Measurements from ENCODE around the gene IL19.

Gene IL19, protein sequence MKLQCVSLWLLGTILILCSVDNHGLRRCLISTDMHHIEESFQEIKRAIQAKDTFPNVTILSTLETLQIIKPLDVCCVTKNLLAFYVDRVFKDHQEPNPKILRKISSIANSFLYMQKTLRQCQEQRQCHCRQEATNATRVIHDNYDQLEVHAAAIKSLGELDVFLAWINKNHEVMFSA

GRCh38 chr1:206770531-206771337 lies at the start of gene IL19:
Gene IL19 (plus strand): TSS chr1:206770773. CDS start chr1:206836663, 65,890 bp downstream.
- no peak within 1 kb of the TSS for H3K27ac Mint-ChIP-seq
- ATAC-seq (no peak), DNase-seq (ENCODE audit: low spot score in 2 of 2) (no peak)
- H3K9me3 Mint-ChIP-seq = no peaks in the 10 kb centered on the region
- peaks cover 22% of the 10 kb centered on the region for H3K36me3 Mint-ChIP-seq
- H3K4me3 Mint-ChIP-seq = peak within 1 kb of the TSS; percentile 55
- peaks cover 85% of the 10 kb centered on the region for H3K4me1 Mint-ChIP-seq

DNA sequence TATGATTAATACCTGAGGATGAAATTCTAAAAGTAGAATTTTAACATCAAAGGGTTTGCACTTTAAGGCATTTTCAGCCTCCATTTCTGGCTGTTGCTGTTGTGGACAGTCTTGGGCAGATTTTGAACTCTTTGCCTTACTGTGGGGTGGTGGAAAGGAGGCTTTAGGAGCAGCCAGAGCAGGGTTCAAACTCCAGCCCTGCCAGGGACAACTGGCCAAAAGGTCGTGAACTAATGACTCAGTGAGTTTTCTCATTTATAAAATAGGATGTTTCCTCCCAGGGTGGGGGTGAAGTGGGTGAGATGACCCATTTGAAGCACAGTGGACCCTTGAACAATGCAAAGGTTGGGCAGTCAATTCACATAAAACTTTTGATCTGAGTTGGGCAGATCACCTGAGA lies 49.1 kb upstream of the IL19 start:
- DNase-seq (ENCODE audit: low spot score in 2 of 2) = no peak
- H3K4me1 Mint-ChIP-seq = peaks cover 82% of the 10 kb centered on the region

GRCh38 chr1:206722751-206723461 lies 47.7 kb upstream of the IL19 start:
- Mint-ChIP-seq H3K4me3 (no peak overlapping the region), H3K4me1 (peaks cover 78% of the 10 kb centered on the region)
- ATAC-seq = peak; percentile 24

More for the DNA sequence above, 49.1 kb upstream of the IL19 start:
- ATAC-seq = no peak
- peak overlapping the region; percentile 87 for H3K27ac Mint-ChIP-seq
- H3K36me3 Mint-ChIP-seq = no peaks in the 10 kb centered on the region
- H3K9me3 Mint-ChIP-seq = no peaks in the 10 kb centered on the region
- no peak overlapping the region for H3K4me3 Mint-ChIP-seq

DNA sequence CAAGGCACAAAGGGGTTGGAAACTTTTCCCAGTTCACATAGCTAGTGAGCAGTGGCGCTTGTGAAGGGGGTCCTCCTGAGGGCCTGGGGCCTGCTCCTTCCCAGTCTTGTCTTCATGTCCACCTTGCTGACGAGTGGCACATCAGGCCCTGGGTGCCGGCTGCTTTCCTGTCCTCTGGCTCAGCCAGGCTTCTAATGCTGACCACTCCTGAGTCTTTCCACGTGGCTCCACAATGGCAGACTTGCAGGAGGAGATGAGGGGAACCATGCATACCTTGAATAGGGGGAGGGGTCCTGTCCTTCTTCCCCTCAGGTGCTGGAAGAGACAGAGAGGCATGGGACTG lies 47.1 kb upstream of the IL19 start:
- Mint-ChIP-seq H3K9me3 (no peaks in the 10 kb centered on the region), H3K27ac (peak overlapping the region; percentile 65), H3K36me3 (peaks cover 2% of the 10 kb centered on the region), H3K4me3 (no peak overlapping the region), H3K4me1 (peaks cover 82% of the 10 kb centered on the region)
- DNase-seq (ENCODE audit: low spot score in 2 of 2) (no peak), ATAC-seq (no peak)

More at GRCh38 chr1:206722751-206723461, 47.7 kb upstream of the IL19 start:
- Mint-ChIP-seq H3K9me3 (no peaks in the 10 kb centered on the region), H3K27ac (peak overlapping the region; percentile 65), H3K36me3 (no peaks in the 10 kb centered on the region)
- no peak for DNase-seq (ENCODE audit: low spot score in 2 of 2)

DNA sequence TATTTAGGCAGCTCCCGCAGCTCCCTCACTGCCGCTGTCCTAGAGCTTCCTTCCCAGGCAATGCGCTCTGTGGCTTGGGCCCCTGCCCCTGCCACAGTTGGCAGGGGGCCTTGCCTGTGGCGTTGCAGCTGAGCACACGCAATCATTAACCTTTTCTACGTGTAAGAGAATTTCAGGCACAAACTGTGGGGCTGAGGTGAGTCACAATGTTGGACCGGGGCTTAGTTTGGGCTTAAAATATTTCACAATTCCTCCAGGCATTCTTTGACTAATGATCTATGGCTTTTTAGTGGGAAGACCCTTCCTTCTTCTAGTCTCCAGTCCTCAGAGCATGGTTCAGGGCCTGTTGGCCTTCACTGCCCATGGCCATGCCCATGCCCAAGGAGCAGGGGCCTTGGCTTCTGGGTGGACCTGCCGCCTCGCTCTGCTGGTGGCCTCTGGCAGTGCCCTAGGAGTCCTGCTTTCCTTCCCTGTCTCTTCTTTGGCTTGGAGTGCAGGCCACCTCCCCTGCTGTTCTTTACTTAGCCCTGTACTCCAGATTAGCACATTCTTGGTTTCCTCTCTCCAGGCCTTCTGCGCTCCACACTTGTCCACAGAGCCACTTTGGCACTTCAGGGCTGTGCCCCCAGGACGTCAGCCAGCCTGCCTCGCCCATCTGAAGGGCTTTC lies 46.6 kb upstream of the IL19 start:
- Mint-ChIP-seq H3K36me3 (peaks cover 7% of the 10 kb centered on the region), H3K4me3 (no peak overlapping the region), H3K9me3 (no peaks in the 10 kb centered on the region), H3K27ac (peak overlapping the region; percentile 43), H3K4me1 (peaks cover 82% of the 10 kb centered on the region)
- DNase-seq (ENCODE audit: low spot score in 2 of 2) (no peak), ATAC-seq (no peak)

DNA sequence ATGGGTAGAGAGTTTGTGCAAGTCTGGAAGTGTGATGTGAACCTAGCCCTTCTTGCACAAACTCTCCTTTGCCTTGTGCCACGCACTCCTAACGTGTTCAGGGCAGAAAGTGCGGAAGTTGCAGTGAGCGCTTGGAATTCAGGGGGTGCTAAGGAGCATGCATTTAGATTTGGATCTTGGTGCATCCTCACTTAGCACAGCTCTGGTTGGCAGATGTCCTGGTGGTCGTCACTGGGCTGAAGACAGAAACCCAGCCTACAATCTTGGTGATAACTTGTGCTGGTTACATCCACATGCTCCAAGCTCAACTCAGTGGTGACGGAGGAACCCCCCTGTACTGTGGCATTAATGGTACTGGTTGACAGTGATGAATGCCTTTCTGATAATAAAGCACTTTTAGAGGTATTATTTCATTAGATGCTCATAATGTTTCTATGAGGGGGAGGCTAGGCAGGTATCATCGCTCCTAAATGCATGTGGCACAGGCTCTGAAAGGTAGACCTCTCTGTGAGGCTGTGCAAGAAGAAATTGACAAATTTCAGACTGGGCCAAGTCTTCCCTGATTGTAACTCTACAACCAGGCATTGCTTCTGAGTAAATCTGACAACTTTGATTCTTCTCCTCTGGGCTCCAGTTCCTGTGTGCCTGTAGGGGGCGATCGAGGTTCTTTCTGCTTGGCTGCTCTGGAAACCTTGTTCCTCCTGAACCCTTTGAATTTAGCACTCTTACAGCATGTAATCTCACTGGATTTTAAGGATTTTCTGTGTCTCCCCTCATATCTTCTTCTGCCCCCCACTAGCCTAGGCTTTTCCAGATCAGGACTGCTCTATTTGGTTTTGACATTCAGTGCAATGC lies 45.2 kb upstream of the IL19 start:
- peaks cover 21% of the 10 kb centered on the region for H3K36me3 Mint-ChIP-seq
- no peak overlapping the region for H3K4me3 Mint-ChIP-seq
- ATAC-seq = peak; percentile 67
- H3K27ac Mint-ChIP-seq = peak overlapping the region; percentile 12
- H3K4me1 Mint-ChIP-seq = peaks cover 82% of the 10 kb centered on the region
- no peaks in the 10 kb centered on the region for H3K9me3 Mint-ChIP-seq
- DNase-seq (ENCODE audit: low spot score in 2 of 2) = peak; percentile 47 to 79

DNA sequence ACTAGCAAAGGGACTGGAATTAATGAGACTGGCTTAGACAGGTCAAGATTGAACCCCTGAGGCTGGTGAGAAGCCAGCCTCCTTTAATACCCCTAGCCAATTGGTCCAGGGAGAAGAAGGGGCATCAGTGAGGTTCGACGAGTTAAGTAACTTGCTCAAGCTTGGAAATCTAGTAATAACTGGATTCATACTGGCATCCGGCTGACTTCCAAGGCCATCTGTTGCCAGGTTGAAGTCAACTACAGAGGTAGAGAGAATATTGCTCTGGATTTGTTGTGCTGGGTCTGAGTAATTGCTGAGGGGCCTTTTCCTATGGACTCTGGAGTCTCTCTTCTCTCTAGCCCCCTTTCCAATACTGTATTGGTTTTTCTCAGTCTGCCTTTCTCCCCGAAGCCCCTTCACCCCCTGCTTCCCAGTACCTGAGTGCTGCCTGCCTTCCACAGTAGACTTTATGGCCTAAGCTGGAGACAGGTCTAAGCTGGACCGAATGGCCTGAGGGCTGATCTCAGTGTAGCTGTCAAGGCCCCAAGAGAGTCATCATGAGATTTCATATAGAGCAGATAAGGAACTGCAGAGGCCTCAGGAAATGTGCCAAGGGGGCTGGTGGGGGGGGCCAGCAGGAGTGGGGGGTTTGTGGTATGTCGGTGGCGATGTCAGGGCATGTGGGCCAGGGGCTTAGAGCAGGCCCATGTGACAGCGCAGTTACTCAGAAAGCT lies 42.4 kb upstream of the IL19 start:
- no peak overlapping the region for H3K4me3 Mint-ChIP-seq
- no peaks in the 10 kb centered on the region for H3K9me3 Mint-ChIP-seq
- ATAC-seq (no peak), DNase-seq (ENCODE audit: low spot score in 2 of 2) (no peak)
- H3K27ac Mint-ChIP-seq = peak overlapping the region; percentile 68
- peaks cover 65% of the 10 kb centered on the region for H3K4me1 Mint-ChIP-seq
- peaks cover 49% of the 10 kb centered on the region for H3K36me3 Mint-ChIP-seq

DNA sequence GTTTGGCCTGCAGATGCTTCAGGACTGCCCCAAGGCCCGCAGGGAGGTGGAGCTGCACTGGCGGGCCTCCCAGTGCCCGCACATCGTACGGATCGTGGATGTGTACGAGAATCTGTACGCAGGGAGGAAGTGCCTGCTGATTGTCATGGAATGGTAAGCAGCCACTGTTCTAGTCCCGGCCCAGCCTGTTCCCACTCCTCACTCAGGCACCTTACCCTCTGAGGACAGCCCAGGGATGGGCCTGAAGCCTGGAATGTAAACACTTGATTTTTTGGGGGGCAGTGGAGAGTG lies 41.9 kb upstream of the IL19 start:
- peak overlapping the region; percentile 68 for H3K27ac Mint-ChIP-seq
- peaks cover 54% of the 10 kb centered on the region for H3K36me3 Mint-ChIP-seq
- no peak for DNase-seq (ENCODE audit: low spot score in 2 of 2)
- no peak overlapping the region for H3K4me3 Mint-ChIP-seq
- H3K4me1 Mint-ChIP-seq = peaks cover 60% of the 10 kb centered on the region
- no peak for ATAC-seq
- H3K9me3 Mint-ChIP-seq = no peaks in the 10 kb centered on the region

- DNase-seq (ENCODE audit: low spot score in 2 of 2) (no peak), ATAC-seq (no peak)
- Mint-ChIP-seq H3K36me3 (peaks cover 58% of the 10 kb centered on the region), H3K4me3 (no peak overlapping the region), H3K27ac (peak overlapping the region; percentile 68), H3K4me1 (peaks cover 60% of the 10 kb centered on the region), H3K9me3 (no peaks in the 10 kb centered on the region)
Observed at GRCh38 chr1:206729050-206729449, 41.5 kb upstream of the IL19 start.

DNA sequence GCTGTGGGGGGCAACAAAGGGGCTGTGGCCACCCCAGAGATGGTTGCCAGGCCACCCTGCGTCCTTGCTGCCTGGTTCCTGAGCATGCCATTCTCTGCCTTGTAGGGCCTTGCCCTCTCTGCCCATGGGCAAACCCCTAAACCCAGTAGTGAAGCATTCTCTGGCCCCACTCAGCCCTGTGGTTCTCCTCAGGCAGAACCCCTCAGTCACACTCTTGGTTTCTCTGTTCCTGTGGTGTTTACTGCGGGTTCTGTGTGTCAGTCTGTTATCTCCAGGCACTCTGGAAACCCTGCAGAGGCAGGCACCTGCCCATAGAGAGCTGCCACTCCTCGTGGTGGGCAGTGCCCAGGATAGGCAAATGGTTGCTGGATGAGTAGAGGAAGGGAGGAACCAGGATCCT lies 41.1 kb upstream of the IL19 start:
- H3K36me3 Mint-ChIP-seq = peaks cover 61% of the 10 kb centered on the region
- no peak for DNase-seq (ENCODE audit: low spot score in 2 of 2)
- H3K4me3 Mint-ChIP-seq = no peak overlapping the region
- peak; percentile 48 for ATAC-seq
- peaks cover 60% of the 10 kb centered on the region for H3K4me1 Mint-ChIP-seq
- no peaks in the 10 kb centered on the region for H3K9me3 Mint-ChIP-seq
- peak overlapping the region; percentile 68 for H3K27ac Mint-ChIP-seq

DNA sequence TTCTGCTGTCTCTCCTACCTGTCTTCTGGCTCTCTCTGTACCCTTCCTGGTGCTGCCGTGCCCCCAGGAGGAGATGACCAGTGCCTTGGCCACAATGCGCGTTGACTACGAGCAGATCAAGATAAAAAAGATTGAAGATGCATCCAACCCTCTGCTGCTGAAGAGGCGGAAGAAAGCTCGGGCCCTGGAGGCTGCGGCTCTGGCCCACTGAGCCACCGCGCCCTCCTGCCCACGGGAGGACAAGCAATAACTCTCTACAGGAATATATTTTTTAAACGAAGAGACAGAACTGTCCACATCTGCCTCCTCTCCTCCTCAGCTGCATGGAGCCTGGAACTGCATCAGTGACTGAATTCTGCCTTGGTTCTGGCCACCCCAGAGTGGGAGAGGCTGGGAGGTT lies 38.1 kb upstream of the IL19 start:
- H3K36me3 Mint-ChIP-seq = peaks cover 85% of the 10 kb centered on the region
- H3K4me3 Mint-ChIP-seq = no peak overlapping the region
- no peaks in the 10 kb centered on the region for H3K9me3 Mint-ChIP-seq
- H3K4me1 Mint-ChIP-seq = peaks cover 64% of the 10 kb centered on the region
- H3K27ac Mint-ChIP-seq = peak overlapping the region; percentile 51
- DNase-seq (ENCODE audit: low spot score in 2 of 2) (no peak), ATAC-seq (no peak)

DNA sequence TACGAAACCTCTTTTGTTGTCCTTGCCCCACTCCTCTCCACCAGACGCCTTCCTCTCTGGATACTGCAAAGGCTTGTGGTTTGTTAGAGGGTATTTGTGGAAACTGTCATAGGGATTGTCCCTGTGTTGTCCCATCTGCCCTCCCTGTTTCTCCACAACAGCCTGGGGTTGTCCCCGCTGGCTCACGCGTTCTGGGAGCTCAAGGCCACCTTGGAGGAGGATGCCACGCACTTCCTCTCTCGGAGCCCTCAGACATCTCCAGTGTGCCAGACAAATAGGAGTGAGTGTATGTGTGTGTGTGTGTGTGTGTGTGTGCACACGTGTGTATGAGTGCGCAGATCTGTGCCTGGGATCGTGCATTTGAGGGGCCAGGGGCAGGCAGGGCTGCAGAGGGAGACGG lies 37.6 kb upstream of the IL19 start:
- Mint-ChIP-seq H3K9me3 (no peaks in the 10 kb centered on the region), H3K27ac (peak overlapping the region; percentile 51), H3K4me1 (peaks cover 65% of the 10 kb centered on the region)

DNA sequence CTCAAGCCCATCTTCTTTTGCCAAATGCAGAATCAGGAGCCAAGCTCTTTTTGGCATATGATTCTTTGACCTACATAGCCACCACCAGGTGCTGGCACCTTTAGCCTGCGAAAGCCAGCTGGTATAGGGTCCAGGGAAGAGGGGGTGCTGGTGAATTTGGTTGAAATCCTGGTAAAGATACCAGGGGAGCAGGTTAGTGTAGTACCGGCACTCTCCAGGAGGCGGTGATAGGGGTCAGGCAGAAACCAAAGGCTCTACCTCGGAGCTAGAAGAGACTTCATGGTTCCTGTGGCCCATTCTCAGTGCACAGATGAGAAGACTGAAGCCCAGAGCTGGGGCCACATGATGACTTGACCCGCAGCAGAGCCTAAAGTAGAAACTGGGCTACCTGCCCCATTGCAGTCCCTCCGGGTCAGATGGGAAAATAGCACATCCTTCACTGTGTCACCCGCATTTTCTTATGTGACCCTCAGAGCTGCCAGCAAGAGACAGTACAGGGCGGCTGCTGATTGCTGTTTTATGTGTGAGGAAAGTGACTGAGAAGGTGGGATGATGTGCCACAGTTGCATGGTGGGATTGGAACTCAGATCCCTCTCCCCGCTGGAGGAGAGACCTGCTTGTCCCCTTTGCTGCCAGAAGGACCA lies 36.0 kb upstream of the IL19 start:
- H3K27ac Mint-ChIP-seq = peak overlapping the region; percentile 58
- ATAC-seq (peak; percentile 61), DNase-seq (ENCODE audit: low spot score in 2 of 2) (peak; percentile 69 to 87)

More for the DNA sequence above, 37.6 kb upstream of the IL19 start:
- DNase-seq (ENCODE audit: low spot score in 2 of 2) (no peak), ATAC-seq (no peak)
- no peak overlapping the region for H3K4me3 Mint-ChIP-seq
- H3K36me3 Mint-ChIP-seq = peaks cover 89% of the 10 kb centered on the region

DNA sequence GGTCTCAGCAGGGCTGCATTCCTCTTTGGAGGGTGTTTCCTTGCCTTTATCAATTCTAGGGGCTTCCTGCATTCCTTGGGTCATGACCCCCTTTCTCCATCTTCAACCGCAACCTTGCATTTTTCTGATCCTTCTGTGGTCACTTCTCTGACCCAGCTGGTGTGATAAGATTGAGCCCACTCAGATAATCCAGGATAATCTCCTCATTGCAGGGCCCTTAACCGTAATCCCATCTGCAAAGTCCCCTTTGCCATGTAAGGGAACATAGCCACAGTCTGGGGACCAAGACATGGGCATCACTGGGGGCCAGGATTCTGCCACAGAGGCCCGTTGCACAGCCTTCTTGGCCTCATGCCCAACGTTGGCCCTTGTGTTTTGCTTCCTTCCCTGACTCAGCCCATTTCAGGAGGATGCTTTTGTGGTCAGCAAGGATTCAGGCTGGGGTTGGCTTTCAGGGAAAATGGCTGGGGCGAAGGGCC lies 35.0 kb upstream of the IL19 start:
- ATAC-seq = no peak
- Mint-ChIP-seq H3K4me1 (peaks cover 68% of the 10 kb centered on the region), H3K4me3 (no peak overlapping the region), H3K27ac (peak overlapping the region; percentile 58), H3K36me3 (peaks cover 66% of the 10 kb centered on the region), H3K9me3 (no peaks in the 10 kb centered on the region)
- DNase-seq (ENCODE audit: low spot score in 2 of 2) = no peak

More for the DNA sequence above, 36.0 kb upstream of the IL19 start:
- Mint-ChIP-seq H3K4me1 (peaks cover 65% of the 10 kb centered on the region), H3K4me3 (no peak overlapping the region), H3K9me3 (no peaks in the 10 kb centered on the region), H3K36me3 (peaks cover 75% of the 10 kb centered on the region)

All from stimulated activated effector memory CD8-positive, alpha-beta T cell treated with anti-CD3 and anti-CD28 coated beads, Interleukin-12 subunit alpha, Interleukin-12 subunit beta, amount 100 ng/mL, for 72 hours (primary cell).